GM10248 (cell line): ENCODE data around the gene ZBTB20.

Experiments
- CTCF ChIA-PET: fragments of 300-600 bp; sonication (Branson Sonifier 250); formaldehyde crosslinking; extraction: SDS; loops from one replicate; lab custom pipeline; 2021; ENCODE audit warnings: antibody characterized with exemption; lab: Yijun Ruan, JAX
- POLR2A ChIA-PET: fragments of 350-650 bp; sonication (Branson Sonifier 250); formaldehyde crosslinking; extraction: SDS; loops from one replicate; lab custom pipeline; 2020; ENCODE audit warnings: antibody characterized with exemption; lab: Yijun Ruan, JAX
- DNase-seq: peaks from one replicate; pipeline ENCODE4 v3.0.0; 2012; ENCODE audit errors: extremely low spot score
- CTCF ChIP-seq: IDR thresholded peaks from 2 replicates; pipeline ENCODE4 v1.5.1; 2012; ENCODE audit warnings: mild to moderate bottlenecking, low read depth; ENCODE audit errors: extremely low read depth, missing control alignments, control extremely low read depth

Gene ZBTB20

DNA sequence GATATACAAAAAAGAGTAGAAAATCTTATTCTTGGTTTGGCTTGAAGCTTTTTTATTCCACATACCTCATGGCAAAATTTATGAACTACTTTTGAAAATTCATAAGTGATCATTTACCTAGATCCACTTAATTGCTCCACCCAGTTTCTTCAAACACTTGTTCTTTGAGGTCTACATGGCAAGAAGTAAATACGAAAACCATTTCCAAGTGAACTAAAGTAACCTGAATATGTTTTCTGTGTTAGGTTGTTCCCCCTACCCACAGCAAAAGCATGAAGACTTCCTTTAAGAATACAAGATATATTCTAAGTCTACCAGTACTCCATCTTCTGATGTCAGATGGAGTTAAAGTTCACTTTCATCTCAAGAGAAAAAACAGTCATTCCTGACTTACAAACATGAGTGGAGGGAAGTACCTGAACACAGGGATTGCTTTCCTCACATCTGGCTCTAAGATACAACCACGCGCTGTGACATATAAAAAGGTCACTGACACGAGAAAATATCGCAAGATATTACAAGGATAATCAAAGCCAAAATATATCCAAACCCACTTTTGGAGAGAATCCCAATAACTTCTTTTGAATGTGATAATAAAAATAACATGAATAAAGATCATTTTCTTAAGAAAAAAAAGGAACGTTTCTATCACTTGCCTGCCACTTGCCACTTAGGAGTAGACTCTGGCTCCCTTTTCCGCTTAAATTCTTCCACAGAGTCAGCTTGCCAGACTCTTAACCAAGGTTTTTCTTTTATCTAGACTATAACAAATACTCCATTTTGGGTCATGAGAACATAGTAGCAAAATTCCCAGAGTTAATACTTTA is 428.8 kb downstream of the ZBTB20 start:
- DNase-seq, result no peak
- ChIA-PET CTCF (interaction anchor here (0.7 kb wide), 1 partner anchor 17 kb away, joined by 3 read pairs; no protein-coding TSS in a partner anchor), POLR2A (no interaction called here)
- no peak for TF ChIP-seq CTCF

- ChIA-PET POLR2A (no interaction called here), CTCF (no interaction called here)
- no peak for DNase-seq
- no peak for TF ChIP-seq CTCF
Measured at GRCh38 chr3:114716916-114717315, 430.2 kb downstream of the ZBTB20 start.

DNA sequence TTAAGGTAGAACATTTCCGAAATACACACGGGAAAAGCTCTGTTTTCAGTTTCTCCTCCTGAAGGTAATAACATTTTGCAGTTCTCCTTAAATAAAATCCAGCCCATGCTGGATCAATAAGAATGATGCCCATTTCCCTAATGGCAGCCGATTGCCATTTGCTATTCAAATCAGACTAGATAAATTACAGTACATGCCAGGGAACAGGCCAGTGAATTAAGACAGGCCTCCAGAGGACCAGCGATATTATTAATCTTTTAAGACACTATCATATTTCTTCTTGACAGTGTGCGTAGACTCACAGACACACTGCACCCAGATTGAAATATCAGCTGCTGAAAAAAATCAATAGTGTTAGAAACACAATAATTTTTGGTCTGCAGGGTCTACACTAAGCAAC is 431.0 kb downstream of the ZBTB20 start:
- ChIA-PET POLR2A (no interaction called here), CTCF (interaction anchor here (1.0 kb wide), 1 partner anchor 13 kb away, joined by 3 read pairs; no protein-coding TSS in a partner anchor)
- TF ChIP-seq CTCF, result no peak
- DNase-seq, result no peak

GRCh38 chr3:114714957-114715460 is 432.1 kb downstream of the ZBTB20 start:
- TF ChIP-seq CTCF, result no peak
- DNase-seq, result no peak
- ChIA-PET POLR2A (no interaction called here), CTCF (interaction anchor here (1.0 kb wide), 1 partner anchor 14 kb away, joined by 3 read pairs; no protein-coding TSS in a partner anchor)

- DNase-seq, result no peak
- POLR2A ChIA-PET, result no interaction called here
- no peak for TF ChIP-seq CTCF
- CTCF ChIA-PET, result interaction anchor here (0.8 to 1.9 kb wide), 2 partner anchors 11 to 20 kb away, joined by 4 read pairs; no protein-coding TSS in a partner anchor
Measured at GRCh38 chr3:114714237-114714636, 432.9 kb downstream of the ZBTB20 start.

GRCh38 chr3:114712728-114713492 is 434.2 kb downstream of the ZBTB20 start:
- CTCF ChIA-PET, result interaction anchor here (1.0 to 1.9 kb wide), 3 partner anchors 16 to 21 kb away, joined by 4 to 6 read pairs (median 4); no protein-coding TSS in a partner anchor
- TF ChIP-seq CTCF, result no peak
- POLR2A ChIA-PET, result no interaction called here
- no peak for DNase-seq
